Measurements from ENCODE around the gene GALNT16. TPM values are rescaled to one million over a fixed set of nuclear protein-coding genes. Genes with fewer than 3 reads are reported as not detected.

GALNT16 gene
- polyA plus RNA-seq, 1 experiment: 1.7 TPM

DNA sequence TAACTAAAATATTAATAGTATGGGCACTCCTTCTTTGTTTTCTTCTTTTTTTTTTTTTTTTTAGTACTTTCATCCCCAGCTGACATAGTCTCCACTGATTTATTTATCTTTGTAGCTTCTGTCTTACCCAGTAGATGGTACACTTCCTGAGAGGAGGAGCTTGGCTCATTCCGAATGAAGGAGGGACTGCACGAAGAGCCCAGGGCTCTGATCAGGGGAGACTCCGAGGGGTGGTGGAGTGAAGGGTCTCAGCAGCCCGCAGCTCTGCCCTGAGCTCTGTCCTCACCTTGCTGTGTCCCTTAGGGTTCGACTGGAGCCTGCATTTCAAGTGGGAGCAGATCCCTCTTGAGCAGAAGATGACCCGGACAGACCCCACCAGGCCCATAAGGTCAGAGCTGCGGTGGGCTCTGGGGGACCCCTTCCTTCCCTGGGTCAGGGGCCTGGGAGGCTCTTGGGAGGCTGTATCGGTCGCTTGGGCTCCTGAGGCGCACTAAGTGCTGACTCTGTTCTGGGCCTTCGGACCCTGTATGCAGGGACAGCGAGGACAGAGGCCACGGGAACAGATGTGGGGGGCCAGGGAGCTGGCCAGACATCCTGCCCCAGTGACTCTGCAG is 72.9 kb downstream of the GALNT16 start:
- H3K27me3 ChIP-seq (ENCODE audit: control insufficient read depth, insufficient read depth, low read length): peaks cover 7% of the 10 kb centered on the region
- TF ChIP-seq, protein P1, sequence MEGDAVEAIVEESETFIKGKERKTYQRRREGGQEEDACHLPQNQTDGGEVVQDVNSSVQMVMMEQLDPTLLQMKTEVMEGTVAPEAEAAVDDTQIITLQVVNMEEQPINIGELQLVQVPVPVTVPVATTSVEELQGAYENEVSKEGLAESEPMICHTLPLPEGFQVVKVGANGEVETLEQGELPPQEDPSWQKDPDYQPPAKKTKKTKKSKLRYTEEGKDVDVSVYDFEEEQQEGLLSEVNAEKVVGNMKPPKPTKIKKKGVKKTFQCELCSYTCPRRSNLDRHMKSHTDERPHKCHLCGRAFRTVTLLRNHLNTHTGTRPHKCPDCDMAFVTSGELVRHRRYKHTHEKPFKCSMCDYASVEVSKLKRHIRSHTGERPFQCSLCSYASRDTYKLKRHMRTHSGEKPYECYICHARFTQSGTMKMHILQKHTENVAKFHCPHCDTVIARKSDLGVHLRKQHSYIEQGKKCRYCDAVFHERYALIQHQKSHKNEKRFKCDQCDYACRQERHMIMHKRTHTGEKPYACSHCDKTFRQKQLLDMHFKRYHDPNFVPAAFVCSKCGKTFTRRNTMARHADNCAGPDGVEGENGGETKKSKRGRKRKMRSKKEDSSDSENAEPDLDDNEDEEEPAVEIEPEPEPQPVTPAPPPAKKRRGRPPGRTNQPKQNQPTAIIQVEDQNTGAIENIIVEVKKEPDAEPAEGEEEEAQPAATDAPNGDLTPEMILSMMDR (IDR thresholded peaks at IDR 0.05; ENCODE audit: insufficient read depth, low read depth, low read length): no peak
- H3K36me3 ChIP-seq (ENCODE audit: control insufficient read depth, insufficient read depth, low read length): no peaks in the 10 kb centered on the region
- no peak for DNase-seq (ENCODE audit: low read depth)
- H3K4me3 ChIP-seq (ENCODE audit: low read depth, low read length): no peak overlapping the region
- CTCF ChIA-PET: interaction anchor here (0.6 to 1.1 kb wide), 2 partner anchors 14 to 38 kb away, joined by 3 read pairs; no protein-coding TSS in a partner anchor
- POLR2A ChIA-PET: no interaction called here

DNA sequence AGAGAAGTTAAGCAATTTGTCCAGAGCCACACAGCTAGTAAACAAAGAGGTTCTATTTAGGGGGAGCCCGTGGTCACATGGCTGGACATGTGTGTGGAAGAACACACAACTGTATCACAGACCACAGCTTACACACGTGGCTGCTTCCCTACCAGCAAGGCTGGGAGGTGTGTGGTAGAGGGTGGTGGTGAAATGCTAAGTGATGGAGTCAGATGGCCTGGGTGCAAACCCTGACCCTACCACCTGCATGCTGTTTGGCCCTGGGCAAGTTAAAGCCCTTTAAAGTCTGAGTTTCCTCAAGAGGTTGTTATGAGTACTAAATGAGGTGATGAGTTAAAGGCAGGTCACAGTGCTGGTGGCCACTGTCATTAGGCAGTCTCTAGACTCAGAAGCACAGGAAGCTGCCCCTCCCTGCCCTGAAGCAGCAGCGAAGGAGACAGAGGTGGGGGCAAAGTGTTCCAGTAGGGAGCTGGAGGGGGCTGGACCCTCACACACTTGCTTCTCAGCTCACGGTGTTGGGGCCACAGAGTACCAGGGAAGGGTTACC is 73.9 kb downstream of the GALNT16 start:
- no peaks in the 10 kb centered on the region for H3K36me3 ChIP-seq (ENCODE audit: control insufficient read depth, insufficient read depth, low read length)
- no peak overlapping the region for H3K4me3 ChIP-seq (ENCODE audit: low read depth, low read length)
- peaks cover 8% of the 10 kb centered on the region for H3K27me3 ChIP-seq (ENCODE audit: control insufficient read depth, insufficient read depth, low read length)
- no peak for DNase-seq (ENCODE audit: low read depth)
- POLR2A ChIA-PET: no interaction called here
- CTCF ChIA-PET: interaction anchor here (1.1 to 5.0 kb wide), 2 partner anchors 13 kb away, joined by 3 to 28 read pairs; no protein-coding TSS in a partner anchor
- TF ChIP-seq, protein P1 (IDR thresholded peaks at IDR 0.05; ENCODE audit: insufficient read depth, low read depth, low read length): no peak

DNA sequence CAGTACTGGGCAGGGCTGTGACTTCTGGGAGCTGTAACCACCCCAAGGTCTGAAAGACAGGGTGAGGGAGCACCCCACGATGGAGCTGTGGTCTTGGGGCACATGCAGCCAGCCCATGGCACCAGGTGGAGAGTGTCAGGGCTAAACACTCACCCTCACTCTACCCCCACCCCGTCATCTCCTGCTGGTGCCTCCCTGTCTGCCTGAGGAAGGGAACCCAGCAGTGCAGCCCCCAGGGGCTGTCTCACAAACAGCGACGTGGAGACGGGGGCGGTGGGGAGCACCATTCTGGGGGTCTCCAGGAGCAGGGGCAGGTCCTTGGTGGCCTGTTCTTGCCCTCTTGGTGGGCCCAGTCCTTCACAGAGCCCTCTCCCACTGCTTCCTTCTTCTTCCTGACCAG is 74.6 kb downstream of the GALNT16 start:
- H3K36me3 ChIP-seq (ENCODE audit: control insufficient read depth, insufficient read depth, low read length): no peaks in the 10 kb centered on the region
- ChIA-PET CTCF (interaction anchor here (0.8 to 5.0 kb wide), 3 partner anchors 13 to 46 kb away, joined by 3 to 28 read pairs (median 3); no protein-coding TSS in a partner anchor), POLR2A (no interaction called here)
- DNase-seq (ENCODE audit: low read depth): no peak
- TF ChIP-seq, protein P1 (IDR thresholded peaks at IDR 0.05; ENCODE audit: insufficient read depth, low read depth, low read length): no peak
- H3K27me3 ChIP-seq (ENCODE audit: control insufficient read depth, insufficient read depth, low read length): peaks cover 8% of the 10 kb centered on the region
- H3K4me3 ChIP-seq (ENCODE audit: low read depth, low read length): no peak overlapping the region

DNA sequence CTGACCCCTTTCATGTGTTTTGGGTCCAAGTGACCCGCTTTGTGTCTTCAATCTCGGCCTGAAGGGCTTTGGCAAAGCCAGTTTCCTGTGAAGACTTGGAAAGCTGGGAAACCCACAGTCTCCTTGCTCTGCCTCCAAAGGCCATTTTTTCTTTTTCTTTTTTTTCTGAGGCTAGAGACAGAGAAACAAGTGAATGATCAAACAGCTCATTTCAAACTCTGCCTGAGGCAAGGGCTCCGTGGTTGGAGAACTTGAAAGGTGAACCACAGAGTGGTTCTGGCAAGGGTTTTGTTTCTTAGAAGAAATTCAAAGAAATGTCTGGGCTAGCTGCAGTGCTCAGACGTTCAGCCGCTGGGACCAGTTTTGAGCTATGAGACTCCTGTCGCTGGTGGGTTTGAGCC is 75.4 kb downstream of the GALNT16 start:
- no peaks in the 10 kb centered on the region for H3K36me3 ChIP-seq (ENCODE audit: control insufficient read depth, insufficient read depth, low read length)
- CTCF ChIA-PET: interaction anchor here (0.8 to 5.0 kb wide), 5 partner anchors 12 to 46 kb away, joined by 3 to 28 read pairs (median 3); no protein-coding TSS in a partner anchor

DNA sequence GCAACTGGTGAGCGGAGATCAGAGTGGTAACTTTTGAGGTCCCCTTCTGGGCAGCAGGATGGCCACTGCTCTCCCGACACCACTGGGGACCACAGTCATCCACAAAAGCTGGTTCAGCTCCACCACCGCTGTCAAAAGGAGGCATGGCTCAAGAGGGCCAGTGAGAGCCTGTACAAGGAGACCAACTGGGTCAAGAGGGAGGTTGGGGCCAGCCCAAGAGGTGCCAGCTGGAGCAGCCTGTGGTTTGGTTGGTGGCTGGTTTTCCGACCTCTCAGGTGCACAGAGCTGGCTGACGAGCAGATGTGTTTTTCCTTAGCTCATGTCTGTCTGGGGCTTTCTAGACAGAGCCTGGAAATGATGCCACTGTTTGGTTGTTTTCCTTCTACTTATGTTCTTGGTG is 78.0 kb downstream of the GALNT16 start:
- DNase-seq (ENCODE audit: low read depth): no peak
- peaks cover 9% of the 10 kb centered on the region for H3K27me3 ChIP-seq (ENCODE audit: control insufficient read depth, insufficient read depth, low read length)
- ChIA-PET CTCF (interaction anchor here (1.1 to 5.0 kb wide), 2 partner anchors 9 to 13 kb away, joined by 3 to 28 read pairs; no protein-coding TSS in a partner anchor), POLR2A (no interaction called here)
- H3K4me3 ChIP-seq (ENCODE audit: low read depth, low read length): no peak overlapping the region
- no peaks in the 10 kb centered on the region for H3K36me3 ChIP-seq (ENCODE audit: control insufficient read depth, insufficient read depth, low read length)
- TF ChIP-seq, protein P1 (IDR thresholded peaks at IDR 0.05; ENCODE audit: insufficient read depth, low read depth, low read length): no peak

More for the DNA sequence above, 75.4 kb downstream of the GALNT16 start:
- TF ChIP-seq, protein P1 (IDR thresholded peaks at IDR 0.05; ENCODE audit: insufficient read depth, low read depth, low read length): no peak
- H3K4me3 ChIP-seq (ENCODE audit: low read depth, low read length): no peak overlapping the region
- DNase-seq (ENCODE audit: low read depth): no peak
- H3K27me3 ChIP-seq (ENCODE audit: control insufficient read depth, insufficient read depth, low read length): peaks cover 8% of the 10 kb centered on the region
- POLR2A ChIA-PET: interaction anchor here (0.6 kb wide), 1 partner anchor 38 kb away, joined by 5 read pairs; no protein-coding TSS in a partner anchor

Data from BJ (cell line).